ENCODE measurements around the gene ZNF530. TPM values are rescaled to one million over a fixed set of nuclear protein-coding genes. Genes with fewer than 3 reads are reported as not detected.

Gene ZNF530
- total RNA-seq, 1 donor from 2014 or later = 4.7 TPM

GRCh38 chr19:57620673-57621348, 21.1 kb downstream of the ZNF530 start:
- Histone ChIP-seq H3K27me3 (ENCODE audit: insufficient read depth, low read length) (no peaks in the 10 kb centered on the region), H3K9ac (ENCODE audit: low read length) (no peak overlapping the region), H3K36me3 (ENCODE audit: insufficient read depth, low read length) (peaks cover 54% of the 10 kb centered on the region), H3K4me1 (ENCODE audit: insufficient read depth, low read length) (no peaks in the 10 kb centered on the region), H3K9me3 (ENCODE audit: insufficient read depth, low read depth, low read length) (peaks cover 92% of the 10 kb centered on the region), H2AFZ (ENCODE audit: low read depth, low read length) (no peak overlapping the region), H4K20me1 (ENCODE audit: insufficient read depth, low read length) (peaks cover 47% of the 10 kb centered on the region), H3K4me2 (ENCODE audit: low read length) (no peak overlapping the region), H3K27ac (ENCODE audit: low read depth, low read length) (no peak overlapping the region), H3K79me2 (ENCODE audit: insufficient read depth, low read length) (peaks cover 74% of the 10 kb centered on the region), H3K4me3 (ENCODE audit: insufficient read depth, low read depth, low read length) (peak overlapping the region; percentile 11)
- no peaks in the 10 kb centered on the region for H3K4me1 Mint-ChIP-seq (ENCODE audit: low read depth, unreplicated experiment)
- H3K27me3 Mint-ChIP-seq (ENCODE audit: low read depth, unreplicated experiment) = no peaks in the 10 kb centered on the region
- no peak overlapping the region for H3K27ac Mint-ChIP-seq (ENCODE audit: unreplicated experiment)
- no peak for FAIRE-seq
- TF ChIP-seq EZH2 (IDR thresholded peaks at IDR 0.05; ENCODE audit: insufficient read depth, low read length) = no peak
- no peak for TF ChIP-seq CTCF (IDR thresholded peaks at IDR 0.05; ENCODE audit: insufficient read depth, low read depth, low read length)
- H3K9me3 Mint-ChIP-seq (ENCODE audit: unreplicated experiment) = peaks cover 82% of the 10 kb centered on the region
- peak; percentile 14 for DNase-seq (ENCODE audit: low read depth)
- no peak overlapping the region for H3K4me3 Mint-ChIP-seq (ENCODE audit: unreplicated experiment)
- peaks cover 94% of the 10 kb centered on the region for H3K36me3 Mint-ChIP-seq (ENCODE audit: low read depth, unreplicated experiment)

- no peak overlapping the region for H3K4me3 Mint-ChIP-seq (ENCODE audit: unreplicated experiment)
- DNase-seq (ENCODE audit: low read depth) (no peak), FAIRE-seq (no peak)
- peaks cover 79% of the 10 kb centered on the region for H3K36me3 Mint-ChIP-seq (ENCODE audit: low read depth, unreplicated experiment)
- Histone ChIP-seq H3K4me2 (ENCODE audit: low read length) (no peak overlapping the region), H3K9ac (ENCODE audit: low read length) (no peak overlapping the region), H3K27me3 (ENCODE audit: insufficient read depth, low read length) (no peaks in the 10 kb centered on the region), H3K27ac (ENCODE audit: low read depth, low read length) (no peak overlapping the region), H4K20me1 (ENCODE audit: insufficient read depth, low read length) (peaks cover 34% of the 10 kb centered on the region), H3K4me1 (ENCODE audit: insufficient read depth, low read length) (no peaks in the 10 kb centered on the region), H2AFZ (ENCODE audit: low read depth, low read length) (no peak overlapping the region), H3K9me3 (ENCODE audit: insufficient read depth, low read depth, low read length) (peaks cover 70% of the 10 kb centered on the region), H3K36me3 (ENCODE audit: insufficient read depth, low read length) (peaks cover 41% of the 10 kb centered on the region), H3K4me3 (ENCODE audit: insufficient read depth, low read depth, low read length) (no peak overlapping the region), H3K79me2 (ENCODE audit: insufficient read depth, low read length) (peaks cover 51% of the 10 kb centered on the region)
- no peak for TF ChIP-seq EZH2 (IDR thresholded peaks at IDR 0.05; ENCODE audit: insufficient read depth, low read length)
- TF ChIP-seq CTCF (IDR thresholded peaks at IDR 0.05; ENCODE audit: insufficient read depth, low read depth, low read length) = no peak
- no peak overlapping the region for H3K27ac Mint-ChIP-seq (ENCODE audit: unreplicated experiment)
- H3K9me3 Mint-ChIP-seq (ENCODE audit: unreplicated experiment) = peaks cover 70% of the 10 kb centered on the region
- no peaks in the 10 kb centered on the region for H3K27me3 Mint-ChIP-seq (ENCODE audit: low read depth, unreplicated experiment)
- no peaks in the 10 kb centered on the region for H3K4me1 Mint-ChIP-seq (ENCODE audit: low read depth, unreplicated experiment)
Observed at GRCh38 chr19:57623091-57623490, 23.4 kb downstream of the ZNF530 start.

Data from astrocyte (in vitro differentiated cells and primary cell).